HG03565 (cell line): ENCODE results near the gene SNTG2.

Experiments used
- ATAC-seq: cut with Tn5 transposase; IDR thresholded peaks from one replicate; pipeline ENCODE4 v1.9.1; 2021; ENCODE audit warnings: mild to moderate bottlenecking, moderate library complexity; ENCODE audit not compliant: unreplicated experiment

The SNTG2 gene

GRCh38 chr2:926259-926793, 24.3 kb upstream of the SNTG2 start:
- no peak for ATAC-seq

- ATAC-seq = no peak
Observed at GRCh38 chr2:926896-927295, 23.8 kb upstream of the SNTG2 start.

- no peak for ATAC-seq
Observed at GRCh38 chr2:929011-929735, 21.5 kb upstream of the SNTG2 start.

- no peak for ATAC-seq
Observed at GRCh38 chr2:929925-930324, 20.7 kb upstream of the SNTG2 start.

GRCh38 chr2:930935-931334, 19.7 kb upstream of the SNTG2 start:
- no peak for ATAC-seq

GRCh38 chr2:932320-933115, 18.1 kb upstream of the SNTG2 start:
- ATAC-seq = no peak

GRCh38 chr2:933734-934295, 16.8 kb upstream of the SNTG2 start:
- no peak for ATAC-seq

- no peak for ATAC-seq
Observed at GRCh38 chr2:937530-937929, 13.1 kb upstream of the SNTG2 start.

GRCh38 chr2:938181-939005, 12.3 kb upstream of the SNTG2 start:
- no peak for ATAC-seq

GRCh38 chr2:939936-940601, 10.6 kb upstream of the SNTG2 start:
- ATAC-seq = no peak

- ATAC-seq = no peak
Observed at GRCh38 chr2:941871-942270, 8.8 kb upstream of the SNTG2 start.

GRCh38 chr2:942775-943460, 7.7 kb upstream of the SNTG2 start:
- no peak for ATAC-seq

GRCh38 chr2:943461-943797, 7.2 kb upstream of the SNTG2 start:
- ATAC-seq = no peak

- ATAC-seq = no peak
Observed at GRCh38 chr2:943821-944220, 6.8 kb upstream of the SNTG2 start.

- no peak for ATAC-seq
Observed at GRCh38 chr2:944693-945092, 6.0 kb upstream of the SNTG2 start.

GRCh38 chr2:945104-945503, 5.5 kb upstream of the SNTG2 start:
- no peak for ATAC-seq

GRCh38 chr2:946073-946948, 4.3 kb upstream of the SNTG2 start:
- ATAC-seq = peak; percentile 65

GRCh38 chr2:949384-950079, 1.1 kb upstream of the SNTG2 start:
- ATAC-seq = no peak
